ENCODE results near the gene SELENBP1.
A peak's percentile ranks its signal among the peaks of the same experiment; 100 is the strongest.

The SELENBP1 gene

GRCh38 chr1:151342021-151342420, 30.5 kb downstream of the SELENBP1 start:
- DNase-seq, result no peak

GRCh38 chr1:151340870-151341754, 31.4 kb downstream of the SELENBP1 start:
- DNase-seq, result no peak

GRCh38 chr1:151336556-151336955, 35.9 kb downstream of the SELENBP1 start:
- DNase-seq, result no peak

GRCh38 chr1:151334822-151335221, 37.7 kb downstream of the SELENBP1 start:
- no peak for DNase-seq

- no peak for DNase-seq
Measured at GRCh38 chr1:151327903-151328674, 44.4 kb downstream of the SELENBP1 start.

GRCh38 chr1:151327223-151327902, 45.1 kb downstream of the SELENBP1 start, which contains the start of gene PI4KB:
TSS of gene PI4KB (minus strand) at chr1:151327416. CDS start at chr1:151316481, 10,935 bp downstream.
- peak; percentile 77 for DNase-seq

GRCh38 chr1:151326619-151327222, 45.8 kb downstream of the SELENBP1 start:
- DNase-seq, result peak; percentile 51

GRCh38 chr1:151325646-151326429, 46.7 kb downstream of the SELENBP1 start:
- DNase-seq, result no peak

GRCh38 chr1:151325231-151325630, 47.3 kb downstream of the SELENBP1 start:
- no peak for DNase-seq

- no peak for DNase-seq
Measured at GRCh38 chr1:151324390-151324930, 48.0 kb downstream of the SELENBP1 start.

GRCh38 chr1:151318975-151319374, 53.5 kb downstream of the SELENBP1 start:
- no peak for DNase-seq

- no peak for DNase-seq
Measured at GRCh38 chr1:151315565-151316235, 56.8 kb downstream of the SELENBP1 start.

Data from stimulated activated CD4-positive, alpha-beta T cell treated with anti-CD3 and anti-CD28 coated beads, Interleukin-12 subunit alpha, Interleukin-12 subunit beta, amount 100 ng/mL, for 4 hours (primary cell).